HepG2 (cell line): ENCODE measurements around the gene P3H3. TPM values are rescaled to one million over a fixed set of nuclear protein-coding genes. Genes with fewer than 3 reads are reported as not detected.

Experiments used
- CBX2 ChIP-seq, 2 experiments: fragments of 200-600 bp in 1 of 2; sonication (generic); formaldehyde crosslinking in 1 of 2; IDR thresholded peaks; 2 replicates each; pipeline versions ENCODE4 v1.7.0 to v1.8.1; 2018 to 2022; ENCODE audit warnings: low read depth in 2 of 2, low read length in 1 of 2, mild to moderate bottlenecking in 1 of 2, missing genetic modification reagents in 1 of 2
- CEBPB ChIP-seq: IDR thresholded peaks from 2 replicates; pipeline ENCODE4 v1.6.1; 2011; ENCODE audit warnings: low read depth, low read length, improper control_type of control experiment, borderline replicate concordance
- HDAC1 ChIP-seq: sonication (generic); formaldehyde crosslinking; IDR thresholded peaks from 2 replicates; pipeline ENCODE4 v1.5.1; 2020; ENCODE audit warnings: mild to moderate bottlenecking, missing genetic modification reagents
- MEIS2 ChIP-seq: sonication (generic); formaldehyde crosslinking; IDR thresholded peaks from 2 replicates; pipeline ENCODE4 v1.9.0; 2021; ENCODE audit warnings: mild to moderate bottlenecking, missing genetic modification reagents
- PLRG1 ChIP-seq: fragments of 450-650 bp; conservative IDR thresholded peaks from 2 replicates; pipeline ENCODE4 v1.6.1; 2016
- SRY ChIP-seq: sonication (generic); formaldehyde crosslinking; IDR thresholded peaks from 2 replicates; pipeline ENCODE4 v1.8.0; 2022; ENCODE audit warnings: mild to moderate bottlenecking, missing genetic modification reagents
- ZBTB21 ChIP-seq: sonication (generic); formaldehyde crosslinking; IDR thresholded peaks from 2 replicates; pipeline ENCODE4 v1.4.0; 2020; ENCODE audit warnings: missing genetic modification reagents
- ZNF263 ChIP-seq: sonication (generic); formaldehyde crosslinking; IDR thresholded peaks from 2 replicates; pipeline ENCODE4 v1.4.0; 2020; ENCODE audit warnings: missing genetic modification reagents
- ZNF891 ChIP-seq: sonication (generic); formaldehyde crosslinking; IDR thresholded peaks from 2 replicates; pipeline ENCODE4 v1.5.0; 2020; ENCODE audit warnings: mild to moderate bottlenecking, missing genetic modification reagents
- ZSCAN12 ChIP-seq: sonication (generic); formaldehyde crosslinking; IDR thresholded peaks from 2 replicates; pipeline ENCODE4 v1.9.0; 2021; ENCODE audit warnings: mild to moderate bottlenecking, missing genetic modification reagents
- polyA plus RNA-seq, 8 experiments: library from polyadenylated mRNA; depleted of rRNA in 3 of 8; stranded (reverse) in 7 of 8; unstranded in 1 of 8; fragments of >200 nt; fragmentation: Illumina TruSeq in 4 of 8; extraction: Trizol in 4 of 8; gene quantifications; 2 replicates each; pipeline versions ENCODE4 v1.2.1 to v1.2.3, GENCODE V29; 2011 to 2016; ENCODE audit warnings: low read depth in 4 of 8, missing spikeins in 1 of 8, mixed read lengths in 1 of 8; ENCODE audit not compliant: insufficient read depth in 1 of 8
- total RNA-seq, 5 experiments: library from RNA; depleted of rRNA; stranded (reverse); fragments of >200 nt; fragmentation: Illumina TruSeq; extraction: Trizol; gene quantifications; 2 replicates each; pipeline ENCODE4 v1.2.3, GENCODE V29; 2016; ENCODE audit warnings: low read depth in 1 of 5
- TF ChIP-seq, protein P1 (sequence below): sonication (generic); formaldehyde crosslinking; IDR thresholded peaks from 2 replicates; pipeline ENCODE4 v1.4.0; 2020; ENCODE audit warnings: mild to moderate bottlenecking, low read depth, missing genetic modification reagents
- TF ChIP-seq, protein P2 (sequence below): sonication (generic); formaldehyde crosslinking; IDR thresholded peaks from 2 replicates; pipeline ENCODE4 v1.4.0; 2020; ENCODE audit warnings: low read depth, mild to moderate bottlenecking, missing genetic modification reagents
- TF ChIP-seq, protein P3 (sequence below): sonication (generic); formaldehyde crosslinking; IDR thresholded peaks from 2 replicates; pipeline ENCODE4 v1.9.0; 2021; ENCODE audit warnings: mild to moderate bottlenecking, missing genetic modification reagents
- TF ChIP-seq, protein P4 (sequence below): sonication (generic); formaldehyde crosslinking; IDR thresholded peaks from 2 replicates; pipeline ENCODE4 v1.8.1; 2023; ENCODE audit warnings: mild to moderate bottlenecking, missing genetic modification reagents
- TF ChIP-seq, protein P5 (sequence below): sonication (generic); formaldehyde crosslinking; IDR thresholded peaks from 2 replicates; pipeline ENCODE4 v1.4.0; 2020; ENCODE audit warnings: missing genetic modification reagents, borderline replicate concordance

Gene P3H3
- total and polyA plus RNA-seq, 2 of the 13 experiments (the other 11 are each of a cell fraction or from before 2014, with no cell fraction given) = 20.1 to 20.5 TPM

DNA sequence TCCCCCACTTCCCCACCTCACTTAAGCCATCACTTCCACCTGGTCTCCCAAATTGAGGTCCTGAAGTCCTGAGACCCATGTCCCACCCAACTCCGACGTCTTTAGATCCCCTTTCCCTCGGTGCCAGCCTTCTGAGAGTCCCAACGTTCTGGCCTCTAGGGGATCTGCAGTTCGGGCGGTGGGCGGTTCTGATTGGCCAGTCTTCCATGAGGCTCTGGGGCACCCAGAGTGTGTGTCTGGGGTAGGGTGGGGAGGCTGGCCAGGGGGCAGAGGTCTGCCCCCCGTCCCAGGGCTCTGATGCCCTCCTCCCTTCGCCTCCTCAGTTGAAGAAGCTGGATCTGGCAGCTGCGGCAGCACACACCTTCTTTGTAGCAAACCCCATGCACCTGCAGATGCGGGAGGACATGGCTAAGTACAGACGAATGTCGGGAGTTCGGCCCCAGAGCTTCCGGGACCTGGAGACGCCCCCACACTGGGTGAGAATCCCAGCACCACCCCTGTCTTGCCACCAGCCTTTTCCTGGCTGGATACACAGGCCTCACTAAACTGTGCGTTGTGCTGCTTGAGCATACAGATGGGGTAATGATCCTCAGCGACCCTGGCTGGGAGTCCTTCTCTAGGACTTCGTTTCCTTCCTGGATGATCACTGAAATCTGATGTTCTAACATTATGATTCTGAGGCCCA, 1.5 kb downstream of the P3H3 start (continued):
- TF ChIP-seq, protein P1, sequence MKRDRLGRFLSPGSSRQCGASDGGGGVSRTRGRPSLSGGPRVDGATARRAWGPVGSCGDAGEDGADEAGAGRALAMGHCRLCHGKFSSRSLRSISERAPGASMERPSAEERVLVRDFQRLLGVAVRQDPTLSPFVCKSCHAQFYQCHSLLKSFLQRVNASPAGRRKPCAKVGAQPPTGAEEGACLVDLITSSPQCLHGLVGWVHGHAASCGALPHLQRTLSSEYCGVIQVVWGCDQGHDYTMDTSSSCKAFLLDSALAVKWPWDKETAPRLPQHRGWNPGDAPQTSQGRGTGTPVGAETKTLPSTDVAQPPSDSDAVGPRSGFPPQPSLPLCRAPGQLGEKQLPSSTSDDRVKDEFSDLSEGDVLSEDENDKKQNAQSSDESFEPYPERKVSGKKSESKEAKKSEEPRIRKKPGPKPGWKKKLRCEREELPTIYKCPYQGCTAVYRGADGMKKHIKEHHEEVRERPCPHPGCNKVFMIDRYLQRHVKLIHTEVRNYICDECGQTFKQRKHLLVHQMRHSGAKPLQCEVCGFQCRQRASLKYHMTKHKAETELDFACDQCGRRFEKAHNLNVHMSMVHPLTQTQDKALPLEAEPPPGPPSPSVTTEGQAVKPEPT (CRISPR knock-in tag) = 0 out of 2 replicates have a peak, but pooled peaks have one; percentile 14
- TF ChIP-seq, protein P2, sequence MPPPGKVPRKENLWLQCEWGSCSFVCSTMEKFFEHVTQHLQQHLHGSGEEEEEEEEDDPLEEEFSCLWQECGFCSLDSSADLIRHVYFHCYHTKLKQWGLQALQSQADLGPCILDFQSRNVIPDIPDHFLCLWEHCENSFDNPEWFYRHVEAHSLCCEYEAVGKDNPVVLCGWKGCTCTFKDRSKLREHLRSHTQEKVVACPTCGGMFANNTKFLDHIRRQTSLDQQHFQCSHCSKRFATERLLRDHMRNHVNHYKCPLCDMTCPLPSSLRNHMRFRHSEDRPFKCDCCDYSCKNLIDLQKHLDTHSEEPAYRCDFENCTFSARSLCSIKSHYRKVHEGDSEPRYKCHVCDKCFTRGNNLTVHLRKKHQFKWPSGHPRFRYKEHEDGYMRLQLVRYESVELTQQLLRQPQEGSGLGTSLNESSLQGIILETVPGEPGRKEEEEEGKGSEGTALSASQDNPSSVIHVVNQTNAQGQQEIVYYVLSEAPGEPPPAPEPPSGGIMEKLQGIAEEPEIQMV = peak; percentile 8; the same call in 1 of the 2 replicates
- TF ChIP-seq HDAC1 (CRISPR knock-in tag) = peak; percentile 25; the same call in 1 of the 2 replicates
- TF ChIP-seq SRY = 0 out of 2 replicates have a peak, but pooled peaks have one; percentile 17
- TF ChIP-seq CBX2 (IDR thresholded peaks at IDR 0.05; ENCODE audit: low read depth, low read length) = no peak
- no peak for TF ChIP-seq CBX2 (CRISPR knock-in tag; IDR thresholded peaks at IDR 0.05; ENCODE audit: low read depth)
- peak; percentile 51; the same call in 1 of the 2 replicates for TF ChIP-seq ZNF263 (CRISPR knock-in tag)
- TF ChIP-seq ZSCAN12 (CRISPR knock-in tag) = no peak
- no peak for TF ChIP-seq CEBPB
- no peak for TF ChIP-seq PLRG1
- TF ChIP-seq, protein P3, sequence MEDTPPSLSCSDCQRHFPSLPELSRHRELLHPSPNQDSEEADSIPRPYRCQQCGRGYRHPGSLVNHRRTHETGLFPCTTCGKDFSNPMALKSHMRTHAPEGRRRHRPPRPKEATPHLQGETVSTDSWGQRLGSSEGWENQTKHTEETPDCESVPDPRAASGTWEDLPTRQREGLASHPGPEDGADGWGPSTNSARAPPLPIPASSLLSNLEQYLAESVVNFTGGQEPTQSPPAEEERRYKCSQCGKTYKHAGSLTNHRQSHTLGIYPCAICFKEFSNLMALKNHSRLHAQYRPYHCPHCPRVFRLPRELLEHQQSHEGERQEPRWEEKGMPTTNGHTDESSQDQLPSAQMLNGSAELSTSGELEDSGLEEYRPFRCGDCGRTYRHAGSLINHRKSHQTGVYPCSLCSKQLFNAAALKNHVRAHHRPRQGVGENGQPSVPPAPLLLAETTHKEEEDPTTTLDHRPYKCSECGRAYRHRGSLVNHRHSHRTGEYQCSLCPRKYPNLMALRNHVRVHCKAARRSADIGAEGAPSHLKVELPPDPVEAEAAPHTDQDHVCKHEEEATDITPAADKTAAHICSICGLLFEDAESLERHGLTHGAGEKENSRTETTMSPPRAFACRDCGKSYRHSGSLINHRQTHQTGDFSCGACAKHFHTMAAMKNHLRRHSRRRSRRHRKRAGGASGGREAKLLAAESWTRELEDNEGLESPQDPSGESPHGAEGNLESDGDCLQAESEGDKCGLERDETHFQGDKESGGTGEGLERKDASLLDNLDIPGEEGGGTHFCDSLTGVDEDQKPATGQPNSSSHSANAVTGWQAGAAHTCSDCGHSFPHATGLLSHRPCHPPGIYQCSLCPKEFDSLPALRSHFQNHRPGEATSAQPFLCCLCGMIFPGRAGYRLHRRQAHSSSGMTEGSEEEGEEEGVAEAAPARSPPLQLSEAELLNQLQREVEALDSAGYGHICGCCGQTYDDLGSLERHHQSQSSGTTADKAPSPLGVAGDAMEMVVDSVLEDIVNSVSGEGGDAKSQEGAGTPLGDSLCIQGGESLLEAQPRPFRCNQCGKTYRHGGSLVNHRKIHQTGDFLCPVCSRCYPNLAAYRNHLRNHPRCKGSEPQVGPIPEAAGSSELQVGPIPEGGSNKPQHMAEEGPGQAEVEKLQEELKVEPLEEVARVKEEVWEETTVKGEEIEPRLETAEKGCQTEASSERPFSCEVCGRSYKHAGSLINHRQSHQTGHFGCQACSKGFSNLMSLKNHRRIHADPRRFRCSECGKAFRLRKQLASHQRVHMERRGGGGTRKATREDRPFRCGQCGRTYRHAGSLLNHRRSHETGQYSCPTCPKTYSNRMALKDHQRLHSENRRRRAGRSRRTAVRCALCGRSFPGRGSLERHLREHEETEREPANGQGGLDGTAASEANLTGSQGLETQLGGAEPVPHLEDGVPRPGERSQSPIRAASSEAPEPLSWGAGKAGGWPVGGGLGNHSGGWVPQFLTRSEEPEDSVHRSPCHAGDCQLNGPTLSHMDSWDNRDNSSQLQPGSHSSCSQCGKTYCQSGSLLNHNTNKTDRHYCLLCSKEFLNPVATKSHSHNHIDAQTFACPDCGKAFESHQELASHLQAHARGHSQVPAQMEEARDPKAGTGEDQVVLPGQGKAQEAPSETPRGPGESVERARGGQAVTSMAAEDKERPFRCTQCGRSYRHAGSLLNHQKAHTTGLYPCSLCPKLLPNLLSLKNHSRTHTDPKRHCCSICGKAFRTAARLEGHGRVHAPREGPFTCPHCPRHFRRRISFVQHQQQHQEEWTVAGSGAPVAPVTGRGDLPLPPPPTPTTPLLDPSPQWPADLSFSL (CRISPR knock-in tag) = no peak
- no peak for TF ChIP-seq ZNF891 (CRISPR knock-in tag)
- TF ChIP-seq ZBTB21 (CRISPR knock-in tag) = no peak
- TF ChIP-seq, protein P4, sequence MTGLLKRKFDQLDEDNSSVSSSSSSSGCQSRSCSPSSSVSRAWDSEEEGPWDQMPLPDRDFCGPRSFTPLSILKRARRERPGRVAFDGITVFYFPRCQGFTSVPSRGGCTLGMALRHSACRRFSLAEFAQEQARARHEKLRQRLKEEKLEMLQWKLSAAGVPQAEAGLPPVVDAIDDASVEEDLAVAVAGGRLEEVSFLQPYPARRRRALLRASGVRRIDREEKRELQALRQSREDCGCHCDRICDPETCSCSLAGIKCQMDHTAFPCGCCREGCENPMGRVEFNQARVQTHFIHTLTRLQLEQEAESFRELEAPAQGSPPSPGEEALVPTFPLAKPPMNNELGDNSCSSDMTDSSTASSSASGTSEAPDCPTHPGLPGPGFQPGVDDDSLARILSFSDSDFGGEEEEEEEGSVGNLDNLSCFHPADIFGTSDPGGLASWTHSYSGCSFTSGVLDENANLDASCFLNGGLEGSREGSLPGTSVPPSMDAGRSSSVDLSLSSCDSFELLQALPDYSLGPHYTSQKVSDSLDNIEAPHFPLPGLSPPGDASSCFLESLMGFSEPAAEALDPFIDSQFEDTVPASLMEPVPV (CRISPR knock-in tag) = 0 out of 2 replicates have a peak, but pooled peaks have one; percentile 15
- peak; percentile 61; the same call in 1 of the 2 replicates for TF ChIP-seq MEIS2 (CRISPR knock-in tag)
- TF ChIP-seq, protein P5, sequence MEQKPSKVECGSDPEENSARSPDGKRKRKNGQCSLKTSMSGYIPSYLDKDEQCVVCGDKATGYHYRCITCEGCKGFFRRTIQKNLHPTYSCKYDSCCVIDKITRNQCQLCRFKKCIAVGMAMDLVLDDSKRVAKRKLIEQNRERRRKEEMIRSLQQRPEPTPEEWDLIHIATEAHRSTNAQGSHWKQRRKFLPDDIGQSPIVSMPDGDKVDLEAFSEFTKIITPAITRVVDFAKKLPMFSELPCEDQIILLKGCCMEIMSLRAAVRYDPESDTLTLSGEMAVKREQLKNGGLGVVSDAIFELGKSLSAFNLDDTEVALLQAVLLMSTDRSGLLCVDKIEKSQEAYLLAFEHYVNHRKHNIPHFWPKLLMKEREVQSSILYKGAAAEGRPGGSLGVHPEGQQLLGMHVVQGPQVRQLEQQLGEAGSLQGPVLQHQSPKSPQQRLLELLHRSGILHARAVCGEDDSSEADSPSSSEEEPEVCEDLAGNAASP (CRISPR knock-in tag) = no peak
